Measurements from ENCODE around the gene SLC6A13. TPM values are rescaled to one million over a fixed set of nuclear protein-coding genes. Genes with fewer than 3 reads are reported as not detected.
A peak's percentile ranks its signal among the peaks of the same experiment; 100 is the strongest.

The SLC6A13 gene
- total and polyA plus RNA-seq, 2 of the 13 experiments (the other 11 are each of a cell fraction or from before 2014, with no cell fraction given), result 0.05 to 0.15 TPM

GRCh38 chr12:188910-189621, 73.6 kb downstream of the SLC6A13 start (continued):
- no peak for TF ChIP-seq ZNF629 (CRISPR knock-in tag; conservative IDR thresholded peaks at IDR 0.05)
- no peak for TF ChIP-seq ZMAT3 (CRISPR knock-in tag; conservative IDR thresholded peaks at IDR 0.05)
- no peak for TF ChIP-seq RARA (CRISPR knock-in tag; IDR thresholded peaks at IDR 0.05)
- no peak for TF ChIP-seq ZNF841 (CRISPR knock-in tag; IDR thresholded peaks at IDR 0.05; ENCODE audit: borderline replicate concordance)
- TF ChIP-seq RARG (CRISPR knock-in tag; IDR thresholded peaks at IDR 0.05; ENCODE audit: low read depth), result no peak
- no peak for TF ChIP-seq DR1 (CRISPR knock-in tag; IDR thresholded peaks at IDR 0.05)
- peak; percentile 75 for TF ChIP-seq CTCF (CRISPR knock-in tag; IDR thresholded peaks at IDR 0.05)
- TF ChIP-seq ARID4A (CRISPR knock-in tag; IDR thresholded peaks at IDR 0.05; ENCODE audit: borderline replicate concordance), result peak; percentile 37; the same call in 1 of the 2 replicates
- TF ChIP-seq TRIM22 (IDR thresholded peaks at IDR 0.05), result no peak
- TF ChIP-seq EEA1 (CRISPR knock-in tag; IDR thresholded peaks at IDR 0.05; ENCODE audit: borderline replicate concordance), result no peak
- 0 out of 2 replicates have a peak, but pooled peaks have one; percentile 31 for TF ChIP-seq TOPORS (CRISPR knock-in tag; IDR thresholded peaks at IDR 0.05)
- TF ChIP-seq SALL2 (CRISPR knock-in tag; IDR thresholded peaks at IDR 0.05), result no peak
- TF ChIP-seq PLRG1 (conservative IDR thresholded peaks at IDR 0.05), result no peak
- no peak for TF ChIP-seq PAXIP1 (CRISPR knock-in tag; conservative IDR thresholded peaks at IDR 0.05)
- no peak for TF ChIP-seq ZNF598 (CRISPR knock-in tag; IDR thresholded peaks at IDR 0.05; ENCODE audit: borderline replicate concordance)
- TF ChIP-seq ZNF552 (CRISPR knock-in tag; IDR thresholded peaks at IDR 0.05; ENCODE audit: borderline replicate concordance), result no peak
